ENCODE results near the gene HPGDS. TPM values are rescaled to one million over a fixed set of nuclear protein-coding genes. Genes with fewer than 3 reads are reported as not detected.
"Not testable (repeated sequence)": the region's sequence is repeated elsewhere in the genome, so short reads cannot be mapped to it uniquely, and the experiment has no call there.

The HPGDS gene
- total and polyA plus RNA-seq, 2 experiments from 2014 or later = 0.30 to 1.6 TPM

DNA sequence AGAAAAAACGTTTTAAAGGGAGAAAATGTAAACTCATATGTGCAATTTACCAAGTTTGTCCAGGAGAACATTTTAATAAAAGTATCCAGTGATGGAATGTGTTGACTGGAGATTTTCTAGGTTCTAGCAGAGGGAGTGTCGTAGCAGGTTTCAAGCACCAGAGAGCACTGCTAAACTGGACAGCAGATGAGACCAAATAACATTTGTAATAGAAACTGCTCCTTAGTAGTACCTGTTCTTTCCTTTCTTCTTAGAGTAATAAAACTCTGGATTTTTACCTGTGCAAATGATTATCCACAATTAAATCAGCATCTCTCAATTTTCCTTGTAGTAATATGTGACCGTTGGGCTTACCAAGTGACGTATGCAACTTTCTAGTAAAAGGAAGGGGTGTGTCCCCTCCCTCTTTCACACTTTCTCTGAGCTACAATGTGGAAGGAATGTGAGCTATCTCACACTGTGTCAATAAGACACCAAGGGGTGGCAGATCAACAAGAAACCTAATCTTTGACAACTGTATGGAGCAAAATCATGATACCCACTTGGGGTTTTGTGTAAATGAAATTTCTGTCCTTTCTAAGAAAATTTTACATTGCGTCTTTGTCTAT, 9.5 kb downstream of the HPGDS start:
- Histone ChIP-seq H2AFZ (no peak overlapping the region), H3K79me2 (no peaks in the 10 kb centered on the region), H3K27ac (peak overlapping the region; percentile 0), H3K4me3 (no peak overlapping the region), H3K4me2 (no peak overlapping the region), H3K4me1 (ENCODE audit: insufficient read depth) (no peaks in the 10 kb centered on the region), H3K36me3 (replicated peaks; ENCODE audit: insufficient read depth, low read depth) (no peaks in the 10 kb centered on the region), H4K20me1 (ENCODE audit: insufficient read depth, poor library complexity, severe bottlenecking) (no peaks in the 10 kb centered on the region), H3K9me2 (replicated peaks; ENCODE audit: insufficient read depth) (no peaks in the 10 kb centered on the region), H3K27me3 (no peaks in the 10 kb centered on the region), H3K9me3 (ENCODE audit: low read depth) (no peaks in the 10 kb centered on the region)
- TF ChIP-seq EZH2phosphoT487 (IDR thresholded peaks at IDR 0.05; ENCODE audit: low read depth, severe bottlenecking, unreplicated experiment) = no peak
- TF ChIP-seq EZH2 (IDR thresholded peaks at IDR 0.05; ENCODE audit: borderline replicate concordance) = no peak
- TF ChIP-seq CTCF (IDR thresholded peaks at IDR 0.05; ENCODE audit: poor library complexity) = peak; percentile 42
- 39% methylated on average over 5 of the region's 5 CpGs for WGBS (ENCODE audit: low lambda C conversion rate, missing lambda C conversion rate)
- peak; percentile 23 for DNase-seq (ENCODE audit: low spot score)

DNA sequence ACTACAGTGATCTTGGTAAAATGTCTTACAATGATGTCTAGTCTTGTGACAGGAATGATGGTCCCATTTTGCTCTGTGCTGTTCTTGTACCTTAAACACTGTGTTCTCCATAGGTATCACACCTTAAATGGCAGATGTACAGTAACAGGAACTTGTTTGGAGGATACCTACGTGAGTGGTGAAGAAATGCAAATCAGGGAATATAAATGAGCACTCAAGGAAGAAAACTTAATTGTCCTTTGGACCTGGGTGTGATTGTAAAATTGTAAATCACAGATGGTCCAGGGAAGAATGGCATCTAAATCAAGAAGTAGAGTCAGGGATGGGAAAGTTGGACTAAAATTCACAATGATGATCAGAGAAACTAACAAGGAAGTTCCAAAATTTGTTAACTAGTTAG, 12.7 kb downstream of the HPGDS start:
- 83% methylated on average over 1 of the region's 1 CpG for WGBS (ENCODE audit: low lambda C conversion rate, missing lambda C conversion rate)
- Histone ChIP-seq H3K9me3 (ENCODE audit: low read depth) (no peaks in the 10 kb centered on the region), H3K27ac (no peak overlapping the region), H3K9me2 (replicated peaks; ENCODE audit: insufficient read depth) (no peaks in the 10 kb centered on the region), H3K79me2 (no peaks in the 10 kb centered on the region), H3K4me3 (no peak overlapping the region), H3K27me3 (no peaks in the 10 kb centered on the region), H3K36me3 (replicated peaks; ENCODE audit: insufficient read depth, low read depth) (no peaks in the 10 kb centered on the region), H2AFZ (no peak overlapping the region), H4K20me1 (ENCODE audit: insufficient read depth, poor library complexity, severe bottlenecking) (no peaks in the 10 kb centered on the region), H3K4me2 (no peak overlapping the region), H3K4me1 (ENCODE audit: insufficient read depth) (no peaks in the 10 kb centered on the region)
- no peak for DNase-seq (ENCODE audit: low spot score)
- TF ChIP-seq EZH2 (IDR thresholded peaks at IDR 0.05; ENCODE audit: borderline replicate concordance) (no peak), EZH2phosphoT487 (IDR thresholded peaks at IDR 0.05; ENCODE audit: low read depth, severe bottlenecking, unreplicated experiment) (no peak), CTCF (IDR thresholded peaks at IDR 0.05; ENCODE audit: poor library complexity) (no peak)

- Histone ChIP-seq H2AFZ (no peak overlapping the region), H3K9me3 (ENCODE audit: low read depth) (no peaks in the 10 kb centered on the region), H3K27me3 (no peaks in the 10 kb centered on the region), H3K79me2 (no peaks in the 10 kb centered on the region), H3K4me1 (ENCODE audit: insufficient read depth) (no peaks in the 10 kb centered on the region), H4K20me1 (ENCODE audit: insufficient read depth, poor library complexity, severe bottlenecking) (no peaks in the 10 kb centered on the region), H3K9me2 (replicated peaks; ENCODE audit: insufficient read depth) (no peaks in the 10 kb centered on the region), H3K36me3 (replicated peaks; ENCODE audit: insufficient read depth, low read depth) (no peaks in the 10 kb centered on the region), H3K4me3 (no peak overlapping the region), H3K4me2 (no peak overlapping the region), H3K27ac (no peak overlapping the region)
- no peak for TF ChIP-seq EZH2 (IDR thresholded peaks at IDR 0.05; ENCODE audit: borderline replicate concordance)
- no peak for TF ChIP-seq EZH2phosphoT487 (IDR thresholded peaks at IDR 0.05; ENCODE audit: low read depth, severe bottlenecking, unreplicated experiment)
- no peak for TF ChIP-seq CTCF (IDR thresholded peaks at IDR 0.05; ENCODE audit: poor library complexity)
- DNase-seq (ENCODE audit: low spot score) = no peak
- WGBS (ENCODE audit: low lambda C conversion rate, missing lambda C conversion rate) = 96% methylated on average over 1 of the region's 1 CpG
Observed at GRCh38 chr4:94325835-94326234, 16.8 kb downstream of the HPGDS start.

GRCh38 chr4:94319927-94320326, 22.7 kb downstream of the HPGDS start:
- not testable (repeated sequence) for H4K20me1 ChIP-seq (ENCODE audit: insufficient read depth, poor library complexity, severe bottlenecking); H2AFZ ChIP-seq; H3K27me3 ChIP-seq; H3K4me2 ChIP-seq; H3K9me3 ChIP-seq (ENCODE audit: low read depth); H3K9me2 ChIP-seq (replicated peaks; ENCODE audit: insufficient read depth); H3K4me1 ChIP-seq (ENCODE audit: insufficient read depth); H3K79me2 ChIP-seq; H3K4me3 ChIP-seq; H3K27ac ChIP-seq; DNase-seq (ENCODE audit: low spot score); H3K36me3 ChIP-seq (replicated peaks; ENCODE audit: insufficient read depth, low read depth)
